CD4-positive, alpha-beta T cell treated with Interferon alpha-2 for 1 hour (primary cell): ENCODE results near the gene SLC33A1.
"Not testable (repeated sequence)": the region's sequence is repeated elsewhere in the genome, so short reads cannot be mapped to it uniquely, and the experiment has no call there.

Experiments used
- DNase-seq, 2 donors: peaks; one replicate each; pipeline ENCODE4 v3.0.0-alpha.2; 2020 to 2022

SLC33A1 gene

GRCh38 chr3:155854141-155854940 lies at the start of gene SLC33A1:
TSS of gene SLC33A1 (minus strand) at chr3:155854427. CDS start at chr3:155853997, 430 bp downstream.
- peak; percentile 99 for DNase-seq

- DNase-seq, result no peak
Observed at GRCh38 chr3:155895379-155895900, 41.2 kb upstream of the SLC33A1 start.

- DNase-seq, result no peak
Observed at GRCh38 chr3:155891321-155891720, 37.1 kb upstream of the SLC33A1 start.

- no peak for DNase-seq
Observed at GRCh38 chr3:155890671-155891190, 36.5 kb upstream of the SLC33A1 start.

- DNase-seq, result no peak
Observed at GRCh38 chr3:155889952-155890351, 35.7 kb upstream of the SLC33A1 start.

GRCh38 chr3:155889212-155889611 lies 35.0 kb upstream of the SLC33A1 start:
- DNase-seq, result no peak

GRCh38 chr3:155886915-155887314 lies 32.7 kb upstream of the SLC33A1 start:
- no peak for DNase-seq

- DNase-seq, result not testable (repeated sequence)
Observed at GRCh38 chr3:155886348-155886747, 32.1 kb upstream of the SLC33A1 start.

GRCh38 chr3:155885292-155885691 lies 31.1 kb upstream of the SLC33A1 start:
- DNase-seq, result no peak

GRCh38 chr3:155884292-155884691 lies 30.1 kb upstream of the SLC33A1 start:
- DNase-seq, result no peak

- no peak for DNase-seq
Observed at GRCh38 chr3:155880286-155880685, 26.1 kb upstream of the SLC33A1 start.

- no peak for DNase-seq
Observed at GRCh38 chr3:155876503-155876902, 22.3 kb upstream of the SLC33A1 start.

GRCh38 chr3:155876037-155876436 lies 21.8 kb upstream of the SLC33A1 start:
- DNase-seq, result no peak

GRCh38 chr3:155872904-155873646 lies 18.8 kb upstream of the SLC33A1 start:
- DNase-seq, result no peak

GRCh38 chr3:155871746-155872158 lies 17.5 kb upstream of the SLC33A1 start:
- DNase-seq, result no peak

- DNase-seq, result peak; percentile 7 to 53
Observed at GRCh38 chr3:155870945-155871745, 16.9 kb upstream of the SLC33A1 start.

GRCh38 chr3:155870133-155870944 lies 16.1 kb upstream of the SLC33A1 start, which contains the start of gene GMPS:
TSS of gene GMPS (plus strand) at chr3:155870650. CDS start at chr3:155870871, 221 bp downstream.
- DNase-seq, result peak; percentile 96 to 98

GRCh38 chr3:155869691-155870090 lies 15.5 kb upstream of the SLC33A1 start:
- DNase-seq, result no peak

GRCh38 chr3:155863072-155863784 lies 9.0 kb upstream of the SLC33A1 start:
- no peak for DNase-seq

- peak; percentile 70 to 86 for DNase-seq
Observed at GRCh38 chr3:155862290-155862982, 8.2 kb upstream of the SLC33A1 start.
